Measurements from ENCODE around the gene PPP4C. TPM values are rescaled to one million over a fixed set of nuclear protein-coding genes. Genes with fewer than 3 reads are reported as not detected.
"Not testable (repeated sequence)": the region's sequence is repeated elsewhere in the genome, so short reads cannot be mapped to it uniquely, and the experiment has no call there.

The PPP4C gene
- total RNA-seq, 2 donors from 2014 or later = 29.3 to 32.2 TPM

GRCh38 chr16:30033270-30033669 lies 42.5 kb upstream of the PPP4C start:
- Histone ChIP-seq H3K4me1 (peaks cover 8% of the 10 kb centered on the region), H3K4me3 (no peak overlapping the region), H3K36me3 (replicated peaks in 1 of 2; ENCODE audit: insufficient read depth in 1 of 2, low read depth in 2 of 2) (no peaks in the 10 kb centered on the region), H3K9me3 (no peaks in the 10 kb centered on the region), H3K27ac (no peak overlapping the region), H3K27me3 (peaks cover 0 to 21% of the 10 kb centered on the region in 2 donors)
- no peak for ATAC-seq
- TF ChIP-seq, protein P1, sequence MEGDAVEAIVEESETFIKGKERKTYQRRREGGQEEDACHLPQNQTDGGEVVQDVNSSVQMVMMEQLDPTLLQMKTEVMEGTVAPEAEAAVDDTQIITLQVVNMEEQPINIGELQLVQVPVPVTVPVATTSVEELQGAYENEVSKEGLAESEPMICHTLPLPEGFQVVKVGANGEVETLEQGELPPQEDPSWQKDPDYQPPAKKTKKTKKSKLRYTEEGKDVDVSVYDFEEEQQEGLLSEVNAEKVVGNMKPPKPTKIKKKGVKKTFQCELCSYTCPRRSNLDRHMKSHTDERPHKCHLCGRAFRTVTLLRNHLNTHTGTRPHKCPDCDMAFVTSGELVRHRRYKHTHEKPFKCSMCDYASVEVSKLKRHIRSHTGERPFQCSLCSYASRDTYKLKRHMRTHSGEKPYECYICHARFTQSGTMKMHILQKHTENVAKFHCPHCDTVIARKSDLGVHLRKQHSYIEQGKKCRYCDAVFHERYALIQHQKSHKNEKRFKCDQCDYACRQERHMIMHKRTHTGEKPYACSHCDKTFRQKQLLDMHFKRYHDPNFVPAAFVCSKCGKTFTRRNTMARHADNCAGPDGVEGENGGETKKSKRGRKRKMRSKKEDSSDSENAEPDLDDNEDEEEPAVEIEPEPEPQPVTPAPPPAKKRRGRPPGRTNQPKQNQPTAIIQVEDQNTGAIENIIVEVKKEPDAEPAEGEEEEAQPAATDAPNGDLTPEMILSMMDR (IDR thresholded peaks at IDR 0.05) = no peak
- no peak for TF ChIP-seq POLR2A (IDR thresholded peaks at IDR 0.05)
- WGBS, 2 donors = 65 to 69% methylated on average over 7 of the region's 7 CpGs
- intact Hi-C loops (cut with DNase I) = no loop called here
- DNase-seq = no peak

DNA sequence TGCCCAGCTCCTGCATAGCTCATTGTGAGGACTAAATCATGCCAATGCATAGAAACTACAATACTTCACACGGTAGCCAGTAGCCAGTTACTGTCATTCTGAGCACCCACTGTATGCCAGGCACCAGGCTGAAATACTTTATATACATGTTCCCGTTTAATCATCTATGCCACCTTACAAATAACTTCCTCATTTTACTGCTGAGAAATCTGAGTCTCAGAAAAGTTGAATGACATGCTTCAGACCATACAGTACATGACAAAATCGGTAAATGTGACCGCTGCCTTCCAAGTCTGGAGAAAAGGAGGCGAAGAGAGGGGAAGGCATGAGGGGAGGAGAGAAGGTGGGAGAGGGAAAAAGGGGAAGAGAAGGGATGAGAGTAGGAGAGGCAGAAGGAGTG lies 35.6 kb upstream of the PPP4C start:
- 52 to 57% methylated on average over 5 of the region's 5 CpGs for WGBS, 2 donors
- ATAC-seq = no peak
- no peak for DNase-seq
- no peaks in the 10 kb centered on the region for H3K27me3 ChIP-seq
- no peak overlapping the region for H3K4me3 ChIP-seq
- no peak overlapping the region for H3K27ac ChIP-seq
- TF ChIP-seq, protein P1 (IDR thresholded peaks at IDR 0.05) = no peak
- no peaks in the 10 kb centered on the region for H3K9me3 ChIP-seq
- H3K36me3 ChIP-seq (replicated peaks in 1 of 2; ENCODE audit: insufficient read depth in 1 of 2, low read depth in 2 of 2) = no peaks in the 10 kb centered on the region
- H3K4me1 ChIP-seq = no peaks in the 10 kb centered on the region
- intact Hi-C loops (cut with DNase I) = loop anchor here (10.0 kb wide), 1 partner anchor 585 kb away; no protein-coding TSS in a partner anchor

DNA sequence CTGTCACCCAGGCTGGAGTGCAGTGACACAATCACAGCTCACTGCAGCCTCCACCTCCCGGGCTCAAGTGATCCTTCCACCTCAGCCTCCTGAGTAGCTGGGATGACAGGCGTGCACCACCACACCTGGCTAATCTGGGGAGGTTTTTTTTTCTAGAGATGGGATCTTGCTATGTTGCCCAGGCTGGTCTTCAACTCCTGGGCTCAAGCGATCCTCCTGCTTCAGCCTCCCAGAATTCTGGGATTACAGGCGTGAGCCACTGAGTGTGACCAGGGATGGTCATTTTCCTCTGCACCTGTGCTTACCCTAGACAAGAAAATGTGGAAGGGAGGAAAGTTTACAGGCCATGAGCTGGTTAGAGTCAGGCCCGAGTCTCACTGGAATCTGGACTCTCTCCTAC lies 35.1 kb upstream of the PPP4C start:
- intact Hi-C loops (cut with DNase I) = loop anchor here (10.0 kb wide), 1 partner anchor 584 kb away; no protein-coding TSS in a partner anchor
- H3K4me3 ChIP-seq; H3K4me1 ChIP-seq; H3K36me3 ChIP-seq (replicated peaks in 1 of 2; ENCODE audit: insufficient read depth in 1 of 2, low read depth in 2 of 2); H3K27ac ChIP-seq; H3K27me3 ChIP-seq; ATAC-seq; H3K9me3 ChIP-seq; DNase-seq: not testable (repeated sequence)
- 64 to 74% methylated on average over 5 of the region's 5 CpGs for WGBS, 2 donors

DNA sequence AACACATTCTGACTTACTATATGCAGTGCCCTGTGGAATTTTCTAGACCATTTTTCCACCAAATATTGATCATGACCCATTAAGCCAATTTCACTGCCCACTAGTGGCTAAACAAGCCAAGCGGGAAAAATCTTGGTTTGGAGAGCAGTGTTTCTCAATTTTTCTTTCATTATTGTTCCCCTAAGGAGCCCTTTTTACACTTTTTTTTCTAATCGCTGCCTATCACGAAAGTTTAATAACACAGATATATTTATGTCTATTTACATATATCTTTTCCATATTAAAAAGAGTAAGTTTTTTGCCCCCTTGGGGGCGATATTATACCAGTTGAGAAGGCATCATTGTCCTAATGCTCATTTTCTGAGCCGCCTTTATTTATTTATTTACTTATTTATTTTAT lies 34.0 kb upstream of the PPP4C start:
- peak in 1 of 4 donors; percentile 13 for DNase-seq
- Histone ChIP-seq H3K4me1 (no peaks in the 10 kb centered on the region), H3K4me3 (no peak overlapping the region), H3K36me3 (replicated peaks in 1 of 2; ENCODE audit: insufficient read depth in 1 of 2, low read depth in 2 of 2) (no peaks in the 10 kb centered on the region), H3K27ac (no peak overlapping the region), H3K9me3 (no peaks in the 10 kb centered on the region), H3K27me3 (no peaks in the 10 kb centered on the region)
- TF ChIP-seq, protein P1 (IDR thresholded peaks at IDR 0.05) = peak in 6 of 7 experiments; percentile 38 to 66 (median 54)
- TF ChIP-seq POLR2A (IDR thresholded peaks at IDR 0.05) = no peak
- intact Hi-C loops (cut with DNase I) = loop anchor here (10.0 kb wide), 1 partner anchor 583 kb away; no protein-coding TSS in a partner anchor
- WGBS, 2 donors = 8 to 12% methylated on average over 5 of the region's 5 CpGs
- ATAC-seq = peak; percentile 55

- intact Hi-C loops (cut with DNase I) = loop anchor here (10.0 kb wide), 1 partner anchor 579 kb away; no protein-coding TSS in a partner anchor
- no peak for ATAC-seq
- no peaks in the 10 kb centered on the region for H3K4me1 ChIP-seq
- no peak overlapping the region for H3K27ac ChIP-seq
- 46 to 47% methylated on average over 8 of the region's 8 CpGs for WGBS, 2 donors
- H3K27me3 ChIP-seq = no peaks in the 10 kb centered on the region
- no peaks in the 10 kb centered on the region for H3K9me3 ChIP-seq
- H3K36me3 ChIP-seq (replicated peaks in 1 of 2; ENCODE audit: insufficient read depth in 1 of 2, low read depth in 2 of 2) = no peaks in the 10 kb centered on the region
- no peak for DNase-seq
- no peak for TF ChIP-seq POLR2A (IDR thresholded peaks at IDR 0.05)
- TF ChIP-seq, protein P1 (IDR thresholded peaks at IDR 0.05) = no peak
- H3K4me3 ChIP-seq = no peak overlapping the region
These were observed 29.6 kb upstream of the PPP4C start for GRCh38 chr16:30046178-30046577.

Measured in body of pancreas (tissue), 4 donors.